ENCODE data around the gene MAB21L3.

The MAB21L3 gene

GRCh38 chr1:116110567-116111523 lies at the start of gene MAB21L3:
MAB21L3 (plus strand) TSS chr1:116111399; CDS start chr1:116112616, 1,217 bp downstream.
- DNase-seq, result no peak

- no peak for DNase-seq
Observed at GRCh38 chr1:116062201-116062600, 49.0 kb upstream of the MAB21L3 start.

- DNase-seq, result no peak
Observed at GRCh38 chr1:116064616-116065015, 46.6 kb upstream of the MAB21L3 start.

GRCh38 chr1:116066868-116067565 lies 44.2 kb upstream of the MAB21L3 start:
- DNase-seq, result no peak

GRCh38 chr1:116067566-116067890 lies 43.7 kb upstream of the MAB21L3 start:
- no peak for DNase-seq

- DNase-seq, result no peak
Observed at GRCh38 chr1:116075575-116075974, 35.6 kb upstream of the MAB21L3 start.

- no peak for DNase-seq
Observed at GRCh38 chr1:116075990-116076389, 35.2 kb upstream of the MAB21L3 start.

GRCh38 chr1:116076831-116077230 lies 34.4 kb upstream of the MAB21L3 start:
- no peak for DNase-seq

- no peak for DNase-seq
Observed at GRCh38 chr1:116078699-116079223, 32.4 kb upstream of the MAB21L3 start.

GRCh38 chr1:116087628-116088027 lies 23.6 kb upstream of the MAB21L3 start:
- DNase-seq, result no peak

- no peak for DNase-seq
Observed at GRCh38 chr1:116089870-116090269, 21.3 kb upstream of the MAB21L3 start.

- DNase-seq, result no peak
Observed at GRCh38 chr1:116091083-116091482, 20.1 kb upstream of the MAB21L3 start.

- DNase-seq, result no peak
Observed at GRCh38 chr1:116092752-116093489, 18.3 kb upstream of the MAB21L3 start.

GRCh38 chr1:116095027-116095426 lies 16.2 kb upstream of the MAB21L3 start:
- no peak for DNase-seq

- DNase-seq, result no peak
Observed at GRCh38 chr1:116096013-116096618, 15.1 kb upstream of the MAB21L3 start.

GRCh38 chr1:116097626-116098025 lies 13.6 kb upstream of the MAB21L3 start:
- no peak for DNase-seq

- no peak for DNase-seq
Observed at GRCh38 chr1:116099379-116099778, 11.8 kb upstream of the MAB21L3 start.

- no peak for DNase-seq
Observed at GRCh38 chr1:116099919-116100318, 11.3 kb upstream of the MAB21L3 start.

- no peak for DNase-seq
Observed at GRCh38 chr1:116104667-116105066, 6.5 kb upstream of the MAB21L3 start.

GRCh38 chr1:116105996-116106395 lies 5.2 kb upstream of the MAB21L3 start:
- DNase-seq, result no peak

- no peak for DNase-seq
Observed at GRCh38 chr1:116106646-116107045, 4.6 kb upstream of the MAB21L3 start.

- no peak for DNase-seq
Observed at GRCh38 chr1:116107371-116107770, 3.8 kb upstream of the MAB21L3 start.

- DNase-seq, result no peak
Observed at GRCh38 chr1:116111524-116112021, 374 bp downstream of the MAB21L3 start.
